GM21526 (cell line): ENCODE results near the gene PTGES3.

ENCODE experiments used
- ATAC-seq: cut with Tn5 transposase; IDR thresholded peaks from one replicate; pipeline ENCODE4 v1.9.1; 2021; ENCODE audit warnings: moderate library complexity; ENCODE audit not compliant: unreplicated experiment, low FRiP score

Gene PTGES3

GRCh38 chr12:56631790-56632700, 56.0 kb downstream of the PTGES3 start:
- no peak for ATAC-seq

GRCh38 chr12:56630180-56630632, 57.9 kb downstream of the PTGES3 start, which contains the start of gene BAZ2A:
BAZ2A (minus strand) TSS chr12:56630326; CDS start chr12:56617530, 12,796 bp downstream.
- ATAC-seq, result peak; percentile 46

- peak; percentile 0 for ATAC-seq
These were observed 58.5 kb downstream of the PTGES3 start for GRCh38 chr12:56629459-56630179.

DNA sequence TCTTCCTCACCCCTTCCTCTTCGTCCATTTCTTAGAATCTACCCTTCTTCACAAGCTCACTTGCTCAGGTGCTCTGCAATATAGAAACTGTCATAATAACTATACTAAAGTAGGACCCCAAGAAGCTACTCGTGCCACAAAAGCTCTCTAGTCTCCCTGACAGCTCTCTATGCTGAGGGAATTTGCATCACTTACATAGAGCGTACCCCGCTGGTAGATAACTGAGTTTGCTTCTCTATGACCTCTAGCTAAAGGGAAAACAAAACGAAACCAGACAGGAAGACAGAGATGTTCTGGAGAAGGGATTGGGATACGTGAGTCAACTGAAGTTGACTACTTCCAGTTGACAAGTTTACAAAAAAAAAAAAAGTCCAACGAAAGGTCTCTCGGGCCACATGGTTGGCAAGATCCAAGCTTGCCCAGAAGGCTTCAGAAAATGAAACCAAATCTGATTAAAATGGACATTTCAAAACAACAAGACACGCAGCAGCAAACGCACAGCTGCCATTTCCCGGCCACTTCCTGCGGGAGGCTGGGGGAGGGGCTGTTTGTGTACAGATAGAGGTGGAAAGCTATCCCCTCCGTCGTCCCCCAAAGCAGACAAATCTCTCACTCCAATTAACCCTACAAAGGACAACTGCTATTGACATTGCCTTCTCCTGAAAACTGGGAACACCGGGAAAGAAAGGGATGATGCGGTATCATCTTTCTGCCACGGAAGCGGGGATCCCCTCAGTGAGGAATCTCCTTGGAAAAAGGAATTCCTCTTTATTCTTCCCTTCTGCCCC, 59.2 kb downstream of the PTGES3 start:
- no peak for ATAC-seq

- ATAC-seq, result no peak
These were observed 61.4 kb downstream of the PTGES3 start for GRCh38 chr12:56626701-56627100.

GRCh38 chr12:56622535-56622934, 65.5 kb downstream of the PTGES3 start:
- no peak for ATAC-seq

DNA sequence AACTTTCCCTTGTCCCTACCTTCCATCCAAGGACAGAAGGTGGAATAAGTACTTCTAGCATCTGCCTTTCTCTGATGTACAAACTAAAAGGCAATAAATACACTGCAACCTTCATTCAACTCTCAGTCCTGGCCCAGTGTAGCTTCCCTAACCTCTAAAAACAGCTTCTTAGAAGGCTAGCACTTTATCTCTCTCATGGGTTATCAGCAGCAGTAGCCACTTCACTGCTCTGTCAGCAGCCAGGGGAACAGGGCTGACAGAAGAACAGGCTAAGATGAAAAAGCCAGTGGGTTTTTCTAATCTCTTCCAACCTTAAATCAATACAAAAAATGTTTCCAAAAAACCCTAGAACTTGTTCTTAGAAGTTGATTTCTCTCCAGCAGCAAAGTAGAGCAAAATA, 71.2 kb downstream of the PTGES3 start:
- ATAC-seq, result no peak

DNA sequence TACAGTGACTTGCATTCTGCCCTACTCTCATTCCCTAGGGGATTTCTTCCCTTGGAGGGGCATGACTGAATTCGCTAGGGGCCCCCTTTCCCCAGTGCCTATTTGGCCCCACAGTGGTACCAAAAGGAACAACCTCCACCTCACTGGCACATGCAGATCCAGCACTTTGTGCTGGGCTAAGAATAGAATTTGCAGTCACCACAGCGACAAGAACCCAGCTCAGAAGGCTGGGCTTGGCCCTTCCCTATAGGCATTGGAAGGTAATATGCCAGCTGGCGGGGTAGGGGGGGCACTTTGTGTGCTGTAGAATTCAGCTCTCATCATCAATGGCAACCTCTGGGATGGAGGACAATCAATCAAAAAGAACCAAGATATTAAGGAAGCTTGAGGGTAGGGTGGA, 71.8 kb downstream of the PTGES3 start:
- ATAC-seq, result no peak

DNA sequence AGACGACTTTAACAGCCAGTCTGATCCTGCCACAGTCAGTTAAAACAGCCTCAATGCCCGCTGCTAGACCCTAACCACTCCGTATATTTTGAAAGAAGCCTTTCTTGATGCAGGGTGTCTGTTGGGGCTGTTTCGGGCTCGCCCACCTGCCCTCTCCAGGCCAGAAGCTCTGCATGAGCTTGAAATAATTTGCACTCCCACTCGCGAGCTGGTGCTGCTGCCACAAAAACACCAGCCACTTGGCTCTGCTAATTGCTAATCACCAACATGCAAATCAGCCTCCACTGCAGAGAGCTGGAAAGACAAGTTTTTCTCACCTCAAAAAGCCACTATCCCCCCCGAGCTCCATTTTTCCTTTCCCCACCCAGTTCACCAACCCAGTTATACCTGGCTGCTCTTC, 73.5 kb downstream of the PTGES3 start:
- no peak for ATAC-seq
